Mucosa of stomach (tissue), 1 donor: ENCODE measurements around the gene PLK4.

Source experiments
- H3K27me3 ChIP-seq: one replicate; pipeline ENCODE4 v1.7.0; 2013; ENCODE audit warnings: mild to moderate bottlenecking, low read length; ENCODE audit not compliant: control insufficient read depth, insufficient read depth
- H3K36me3 ChIP-seq: one replicate; pipeline ENCODE4 v1.7.0; 2013; ENCODE audit warnings: low read length; ENCODE audit not compliant: control insufficient read depth, insufficient read depth
- H3K4me1 ChIP-seq: one replicate; pipeline ENCODE4 v1.7.0; 2013; ENCODE audit warnings: mild to moderate bottlenecking, low read length; ENCODE audit not compliant: control insufficient read depth, insufficient read depth
- H3K4me3 ChIP-seq: one replicate; pipeline ENCODE4 v1.7.0; 2013; ENCODE audit warnings: low read length
- H3K9ac ChIP-seq: one replicate; pipeline ENCODE4 v1.7.0; 2013; ENCODE audit warnings: mild to moderate bottlenecking, low read length, moderate library complexity
- H3K9me3 ChIP-seq: one replicate; pipeline ENCODE4 v1.7.0; 2013; ENCODE audit warnings: mild to moderate bottlenecking, low read length, moderate library complexity; ENCODE audit not compliant: control insufficient read depth
- donor health status: Pancreatic carcinoma.

The PLK4 gene

GRCh38 chr4:127880763-127881562, at the start of gene PLK4:
Gene PLK4 (plus strand): TSS chr4:127880893. CDS start chr4:127881135, 242 bp downstream.
- Histone ChIP-seq H3K4me1 (no peaks in the 10 kb centered on the region), H3K9ac (peak within 1 kb of the TSS; percentile 88), H3K9me3 (no peaks in the 10 kb centered on the region), H3K27me3 (no peaks in the 10 kb centered on the region), H3K4me3 (peak within 1 kb of the TSS; percentile 65), H3K36me3 (no peaks in the 10 kb centered on the region)

GRCh38 chr4:127832585-127832984, 48.1 kb upstream of the PLK4 start:
- H3K9me3 ChIP-seq, result no peaks in the 10 kb centered on the region

GRCh38 chr4:127843704-127844600, 36.7 kb upstream of the PLK4 start:
- no peak overlapping the region for H3K4me3 ChIP-seq
- no peak overlapping the region for H3K9ac ChIP-seq
- no peaks in the 10 kb centered on the region for H3K27me3 ChIP-seq

More at GRCh38 chr4:127832585-127832984, 48.1 kb upstream of the PLK4 start:
- H3K27me3 ChIP-seq, result no peaks in the 10 kb centered on the region
- H3K36me3 ChIP-seq, result no peaks in the 10 kb centered on the region
- no peak overlapping the region for H3K9ac ChIP-seq
- H3K4me3 ChIP-seq, result no peak overlapping the region
- no peaks in the 10 kb centered on the region for H3K4me1 ChIP-seq

DNA sequence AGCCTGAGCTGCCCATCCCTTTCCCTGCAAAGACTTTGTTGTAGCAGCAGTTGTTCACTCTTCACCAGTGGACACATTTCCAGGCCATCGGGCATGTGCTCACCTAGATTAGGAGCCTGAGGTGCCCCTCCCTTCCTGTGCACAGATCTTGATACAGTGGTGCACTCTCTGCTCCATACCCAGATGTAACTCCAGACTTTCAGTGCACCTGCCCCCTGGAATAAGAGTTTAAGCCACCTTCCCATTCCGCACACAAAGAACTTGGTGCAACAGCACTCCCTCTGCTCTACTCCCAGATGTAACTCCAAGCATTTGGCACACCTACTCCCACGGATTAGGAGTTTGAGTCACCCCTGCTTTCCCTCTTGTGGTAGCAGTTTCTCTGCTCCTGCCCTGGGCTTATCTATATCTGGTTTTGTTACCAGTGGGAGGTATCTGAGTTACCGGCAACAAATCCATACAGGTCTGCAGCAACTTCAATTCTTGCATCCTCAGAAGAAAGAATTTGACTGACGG, 36.0 kb upstream of the PLK4 start:
- no peak overlapping the region for H3K4me3 ChIP-seq
- no peaks in the 10 kb centered on the region for H3K36me3 ChIP-seq
- no peaks in the 10 kb centered on the region for H3K9me3 ChIP-seq
- no peaks in the 10 kb centered on the region for H3K27me3 ChIP-seq
- no peak overlapping the region for H3K9ac ChIP-seq
- no peaks in the 10 kb centered on the region for H3K4me1 ChIP-seq

More at GRCh38 chr4:127843704-127844600, 36.7 kb upstream of the PLK4 start:
- H3K9me3 ChIP-seq, result no peaks in the 10 kb centered on the region
- no peaks in the 10 kb centered on the region for H3K4me1 ChIP-seq
- no peaks in the 10 kb centered on the region for H3K36me3 ChIP-seq

GRCh38 chr4:127846061-127846460, 34.6 kb upstream of the PLK4 start:
- no peaks in the 10 kb centered on the region for H3K9me3 ChIP-seq
- H3K9ac ChIP-seq, result no peak overlapping the region
- no peaks in the 10 kb centered on the region for H3K27me3 ChIP-seq
- H3K36me3 ChIP-seq, result no peaks in the 10 kb centered on the region
- no peak overlapping the region for H3K4me3 ChIP-seq
- H3K4me1 ChIP-seq, result no peaks in the 10 kb centered on the region

- Histone ChIP-seq H3K27me3 (no peaks in the 10 kb centered on the region), H3K4me1 (no peaks in the 10 kb centered on the region), H3K4me3 (no peak overlapping the region), H3K9ac (no peak overlapping the region), H3K9me3 (no peaks in the 10 kb centered on the region), H3K36me3 (no peaks in the 10 kb centered on the region)
These were observed 33.9 kb upstream of the PLK4 start for GRCh38 chr4:127846765-127847164.

DNA sequence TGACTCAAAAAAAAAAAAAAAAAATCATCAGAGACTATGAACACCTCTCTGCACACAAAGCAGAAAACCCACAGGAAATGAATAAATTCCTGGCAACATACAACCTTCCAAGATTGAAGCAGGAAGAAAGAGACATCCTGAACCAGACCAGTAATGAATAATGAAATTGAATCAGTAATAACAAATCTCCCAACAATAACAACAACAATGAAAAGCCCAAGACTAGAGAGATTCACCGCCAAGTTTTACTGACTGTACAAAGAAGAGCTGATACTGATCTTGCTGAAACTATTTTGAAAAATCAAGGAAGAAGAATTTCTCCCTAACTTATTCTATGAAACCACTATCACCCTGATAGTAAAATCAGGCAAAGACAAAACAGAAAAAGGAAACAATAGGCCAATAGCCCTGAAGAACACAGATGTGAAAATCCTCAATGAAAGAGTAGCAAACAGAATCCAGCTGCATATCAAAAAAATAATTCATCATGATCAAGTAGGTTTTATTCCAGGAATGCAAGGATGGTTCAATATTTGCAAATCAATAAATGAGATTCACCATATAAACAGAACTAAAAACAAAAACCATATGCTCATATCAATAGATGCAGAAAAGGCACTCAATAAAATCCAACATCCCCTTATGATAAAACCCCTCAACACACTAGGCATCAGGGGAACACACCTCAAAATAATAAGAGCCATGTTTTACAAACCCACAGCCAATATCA, 31.0 kb upstream of the PLK4 start:
- H3K4me1 ChIP-seq, result no peaks in the 10 kb centered on the region
- no peaks in the 10 kb centered on the region for H3K27me3 ChIP-seq
- H3K9ac ChIP-seq, result no peak overlapping the region
- no peak overlapping the region for H3K4me3 ChIP-seq
- no peaks in the 10 kb centered on the region for H3K9me3 ChIP-seq
- H3K36me3 ChIP-seq, result no peaks in the 10 kb centered on the region

GRCh38 chr4:127852661-127853060, 28.0 kb upstream of the PLK4 start:
- H3K4me1 ChIP-seq, result no peaks in the 10 kb centered on the region
- no peaks in the 10 kb centered on the region for H3K36me3 ChIP-seq
- H3K9me3 ChIP-seq, result no peaks in the 10 kb centered on the region
- no peak overlapping the region for H3K9ac ChIP-seq
- H3K4me3 ChIP-seq, result no peak overlapping the region
- no peaks in the 10 kb centered on the region for H3K27me3 ChIP-seq

GRCh38 chr4:127856196-127856812, 24.4 kb upstream of the PLK4 start:
- no peaks in the 10 kb centered on the region for H3K4me1 ChIP-seq
- H3K9me3 ChIP-seq, result no peaks in the 10 kb centered on the region

DNA sequence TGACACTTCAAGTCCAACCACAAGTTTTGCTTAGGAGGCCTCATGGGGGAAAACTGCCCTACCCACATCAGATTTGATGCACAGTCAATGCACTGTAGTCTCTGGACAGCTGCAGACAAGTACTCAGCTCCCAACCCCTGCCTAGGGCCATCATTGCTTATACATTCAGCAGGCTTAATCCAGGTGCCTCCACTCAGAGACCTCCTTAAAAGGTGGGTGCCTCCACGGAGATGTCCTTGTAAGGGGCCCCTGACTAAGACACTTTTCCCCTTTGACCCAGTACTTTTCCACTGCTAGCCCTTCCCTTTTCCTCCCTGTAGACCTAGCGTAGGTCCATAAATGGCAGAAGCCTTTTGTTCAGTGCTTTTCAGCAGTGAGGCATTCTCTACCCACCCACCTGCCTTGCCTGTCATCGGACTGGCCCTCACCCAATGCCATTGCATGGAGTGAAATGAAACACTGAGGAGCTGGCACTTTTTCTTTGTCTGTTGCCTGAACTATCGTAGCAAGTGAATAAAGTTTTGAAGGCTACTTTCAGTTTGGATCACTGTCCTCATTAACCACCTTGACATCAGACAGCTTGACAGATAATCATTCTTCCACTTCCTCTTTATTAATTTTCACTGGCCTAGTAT, 23.8 kb upstream of the PLK4 start:
- H3K9ac ChIP-seq, result no peak overlapping the region
- H3K9me3 ChIP-seq, result no peaks in the 10 kb centered on the region
- H3K36me3 ChIP-seq, result no peaks in the 10 kb centered on the region
- H3K4me3 ChIP-seq, result no peak overlapping the region
- H3K27me3 ChIP-seq, result no peaks in the 10 kb centered on the region
- H3K4me1 ChIP-seq, result no peaks in the 10 kb centered on the region

More at GRCh38 chr4:127856196-127856812, 24.4 kb upstream of the PLK4 start:
- Histone ChIP-seq H3K4me3 (no peak overlapping the region), H3K27me3 (no peaks in the 10 kb centered on the region), H3K9ac (no peak overlapping the region), H3K36me3 (no peaks in the 10 kb centered on the region)

DNA sequence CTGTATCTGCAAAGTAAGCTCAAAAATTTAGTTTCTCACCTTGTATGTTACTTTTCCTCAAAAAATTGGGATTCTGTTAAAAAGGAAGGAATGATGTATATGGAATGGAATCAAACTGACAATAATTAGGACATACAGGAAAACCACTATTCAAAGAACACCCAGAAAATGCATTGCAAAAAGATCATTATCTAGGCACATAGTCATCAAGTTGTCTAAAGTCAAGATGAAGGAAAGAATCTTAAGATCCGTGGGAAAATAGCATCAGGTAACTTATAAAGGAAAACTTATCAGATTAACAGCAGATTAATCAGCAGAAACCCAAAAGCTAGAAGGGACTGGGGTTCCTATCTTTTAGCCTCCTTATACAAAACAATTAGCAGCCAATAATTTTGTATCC, 23.1 kb upstream of the PLK4 start:
- H3K36me3 ChIP-seq, result no peaks in the 10 kb centered on the region

More for the DNA sequence above, 23.1 kb upstream of the PLK4 start:
- H3K27me3 ChIP-seq, result no peaks in the 10 kb centered on the region
- no peak overlapping the region for H3K9ac ChIP-seq
- no peaks in the 10 kb centered on the region for H3K4me1 ChIP-seq
- H3K4me3 ChIP-seq, result no peak overlapping the region
- no peaks in the 10 kb centered on the region for H3K9me3 ChIP-seq
